ENCODE data around the gene PAMR1. TPM values are rescaled to one million over a fixed set of nuclear protein-coding genes. Genes with fewer than 3 reads are reported as not detected.

The PAMR1 gene
- 0.16 TPM for polyA plus RNA-seq (2012; ENCODE audit: insufficient read length, low read depth)

DNA sequence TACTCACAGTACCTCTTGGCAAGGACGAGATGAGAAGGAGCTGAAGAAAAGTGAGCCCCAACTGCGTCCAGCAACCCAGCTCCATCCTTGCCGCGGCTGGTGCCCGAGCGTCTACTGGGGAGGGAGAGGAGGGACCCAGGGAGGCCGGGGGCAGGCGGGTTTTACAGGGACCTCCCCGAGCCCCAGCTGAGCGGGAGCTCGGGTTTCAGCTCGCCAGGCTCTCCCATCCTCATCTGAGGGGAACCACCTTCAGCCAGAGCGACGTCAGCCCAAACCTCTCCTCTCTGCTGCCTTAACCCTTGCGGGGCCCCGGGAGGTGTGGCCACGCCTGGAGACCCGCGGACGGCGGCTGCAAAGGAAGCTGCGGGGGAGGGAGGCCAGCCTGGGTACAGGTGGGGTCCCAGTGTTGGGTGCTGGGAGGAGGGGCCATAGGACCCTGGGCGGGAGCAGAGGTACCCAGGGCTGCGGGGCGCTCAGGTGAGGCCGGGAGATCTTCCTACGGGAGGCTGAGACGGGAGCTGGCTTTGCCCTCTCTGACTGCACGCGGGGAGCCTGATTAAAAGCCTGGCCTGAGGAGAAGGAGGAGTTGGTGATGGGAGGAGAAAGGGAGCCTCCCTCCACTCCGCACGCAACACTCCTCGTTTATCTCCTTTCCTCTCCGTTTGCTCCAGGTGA is at the start of gene PAMR1:
Gene PAMR1, minus strand, starts transcription at position 116 of the 675 bp plus-strand sequence. Its CDS starts 31 bp downstream, at position 85.
- TF ChIP-seq POLR2AphosphoS5 (IDR thresholded peaks at IDR 0.05; ENCODE audit: low read depth, low read length) (no peak), FOXP2 (optimal IDR thresholded peaks at IDR 0.05; ENCODE audit: borderline replicate concordance, extremely low read depth, extremely low read length, insufficient read depth) (no peak), TAF1 (IDR thresholded peaks at IDR 0.05; ENCODE audit: borderline replicate concordance, insufficient read depth, low read length) (no peak), REST (IDR thresholded peaks at IDR 0.05; ENCODE audit: insufficient read depth in 1 of 2, low read depth in 2 of 2, low read length in 2 of 2) (no peak), SIN3A (IDR thresholded peaks at IDR 0.05; ENCODE audit: borderline replicate concordance, insufficient read depth, low read length) (no peak)

DNA sequence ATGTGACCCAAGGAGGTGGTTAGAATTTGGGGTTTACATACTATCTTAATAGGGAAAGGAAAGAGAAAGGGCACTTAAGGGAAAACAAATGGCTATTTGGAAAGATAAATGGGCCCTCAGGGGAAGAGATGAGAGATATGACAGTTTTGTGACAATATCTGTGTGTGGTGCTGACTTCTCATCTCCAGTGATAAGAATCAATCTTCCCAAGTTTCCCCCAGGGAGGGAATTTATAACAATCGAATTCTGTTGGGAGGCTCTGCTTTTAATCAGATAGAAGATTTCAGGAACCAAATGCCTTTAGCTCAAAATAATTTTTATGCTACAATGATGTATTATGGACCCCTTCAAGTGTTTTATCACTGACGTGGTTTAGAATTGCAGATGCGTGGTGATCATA is 46.3 kb upstream of the PAMR1 start:
- TF ChIP-seq SIN3A (IDR thresholded peaks at IDR 0.05; ENCODE audit: borderline replicate concordance, insufficient read depth, low read length) (no peak), TAF1 (IDR thresholded peaks at IDR 0.05; ENCODE audit: borderline replicate concordance, insufficient read depth, low read length) (no peak), FOXP2 (optimal IDR thresholded peaks at IDR 0.05; ENCODE audit: borderline replicate concordance, extremely low read depth, extremely low read length, insufficient read depth) (no peak), REST (IDR thresholded peaks at IDR 0.05; ENCODE audit: insufficient read depth in 1 of 2, low read depth in 2 of 2, low read length in 2 of 2) (no peak), POLR2AphosphoS5 (IDR thresholded peaks at IDR 0.05; ENCODE audit: low read depth, low read length) (no peak)

GRCh38 chr11:35567737-35568465 is 42.5 kb upstream of the PAMR1 start:
- TF ChIP-seq FOXP2 (optimal IDR thresholded peaks at IDR 0.05; ENCODE audit: borderline replicate concordance, extremely low read depth, extremely low read length, insufficient read depth) = no peak
- no peak for TF ChIP-seq REST (IDR thresholded peaks at IDR 0.05; ENCODE audit: insufficient read depth in 1 of 2, low read depth in 2 of 2, low read length in 2 of 2)
- TF ChIP-seq POLR2AphosphoS5 (IDR thresholded peaks at IDR 0.05; ENCODE audit: low read depth, low read length) = no peak
- TF ChIP-seq TAF1 (IDR thresholded peaks at IDR 0.05; ENCODE audit: borderline replicate concordance, insufficient read depth, low read length) = no peak
- no peak for TF ChIP-seq SIN3A (IDR thresholded peaks at IDR 0.05; ENCODE audit: borderline replicate concordance, insufficient read depth, low read length)

- TF ChIP-seq TAF1 (IDR thresholded peaks at IDR 0.05; ENCODE audit: borderline replicate concordance, insufficient read depth, low read length) (no peak), POLR2AphosphoS5 (IDR thresholded peaks at IDR 0.05; ENCODE audit: low read depth, low read length) (no peak)
Measured at GRCh38 chr11:35566885-35567284, 41.5 kb upstream of the PAMR1 start.

- no peak for TF ChIP-seq POLR2AphosphoS5 (IDR thresholded peaks at IDR 0.05; ENCODE audit: low read depth, low read length)
- no peak for TF ChIP-seq FOXP2 (optimal IDR thresholded peaks at IDR 0.05; ENCODE audit: borderline replicate concordance, extremely low read depth, extremely low read length, insufficient read depth)
- TF ChIP-seq SIN3A (IDR thresholded peaks at IDR 0.05; ENCODE audit: borderline replicate concordance, insufficient read depth, low read length) = no peak
- TF ChIP-seq REST (IDR thresholded peaks at IDR 0.05; ENCODE audit: insufficient read depth in 1 of 2, low read depth in 2 of 2, low read length in 2 of 2) = no peak
- no peak for TF ChIP-seq TAF1 (IDR thresholded peaks at IDR 0.05; ENCODE audit: borderline replicate concordance, insufficient read depth, low read length)
Measured at GRCh38 chr11:35566181-35566580, 40.8 kb upstream of the PAMR1 start.

Measured in PFSK-1 (cell line).